Fibroblast of the conjunctiva (primary cell): ENCODE results near the gene CCDC85C.
"Not testable (repeated sequence)": the region's sequence is repeated elsewhere in the genome, so short reads cannot be mapped to it uniquely, and the experiment has no call there.

ENCODE experiments used
- DNase-seq: peaks from one replicate; pipeline ENCODE4 v3.0.0-alpha.2; 2010; ENCODE audit warnings: low read depth

The CCDC85C gene

DNA sequence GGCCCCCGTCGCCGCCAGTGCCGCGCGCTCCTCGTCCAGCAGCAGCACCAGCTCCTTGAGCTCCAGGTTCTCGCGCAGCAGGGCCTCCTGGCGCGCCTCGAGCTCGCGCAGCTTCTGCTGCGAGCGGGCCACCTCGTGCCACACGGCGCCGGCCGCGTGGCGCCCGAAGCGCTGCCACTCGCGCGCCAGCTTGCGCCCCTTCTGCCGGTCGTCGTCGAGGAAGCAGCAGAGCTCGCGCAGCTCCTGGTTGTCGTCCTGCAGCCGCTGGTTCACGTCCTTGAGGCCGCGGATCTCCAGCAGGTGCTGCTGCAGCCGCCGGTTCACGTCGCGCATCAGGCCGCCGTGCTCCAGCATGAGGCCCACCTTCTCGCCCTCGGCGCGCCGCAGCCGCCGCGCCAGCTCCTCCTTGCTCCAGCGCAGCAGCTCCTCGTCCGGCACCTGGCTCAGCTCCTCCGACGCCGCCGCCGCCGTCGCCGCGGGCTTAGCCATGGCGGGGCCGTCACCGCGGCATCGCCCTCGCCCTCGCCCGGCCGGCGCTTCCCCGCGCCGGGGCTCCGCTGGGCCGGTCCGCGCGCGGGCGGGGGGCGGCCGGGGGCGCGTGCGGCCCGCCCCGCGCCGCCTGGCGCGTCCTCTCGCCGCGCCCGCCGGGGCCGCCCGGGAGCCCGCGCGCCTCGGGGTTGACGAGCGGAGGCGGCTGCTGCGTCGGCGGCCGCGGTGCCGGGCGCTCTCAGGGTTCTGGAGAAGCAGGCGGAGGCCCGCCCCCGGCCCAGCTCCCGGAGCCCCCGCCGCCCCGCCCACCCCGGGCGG lies at the start of gene CCDC85C:
Gene CCDC85C (minus strand): TSS at position 737 of the 807 bp plus-strand sequence. CDS start 248 bp downstream, at position 489.
- DNase-seq, result no peak

DNA sequence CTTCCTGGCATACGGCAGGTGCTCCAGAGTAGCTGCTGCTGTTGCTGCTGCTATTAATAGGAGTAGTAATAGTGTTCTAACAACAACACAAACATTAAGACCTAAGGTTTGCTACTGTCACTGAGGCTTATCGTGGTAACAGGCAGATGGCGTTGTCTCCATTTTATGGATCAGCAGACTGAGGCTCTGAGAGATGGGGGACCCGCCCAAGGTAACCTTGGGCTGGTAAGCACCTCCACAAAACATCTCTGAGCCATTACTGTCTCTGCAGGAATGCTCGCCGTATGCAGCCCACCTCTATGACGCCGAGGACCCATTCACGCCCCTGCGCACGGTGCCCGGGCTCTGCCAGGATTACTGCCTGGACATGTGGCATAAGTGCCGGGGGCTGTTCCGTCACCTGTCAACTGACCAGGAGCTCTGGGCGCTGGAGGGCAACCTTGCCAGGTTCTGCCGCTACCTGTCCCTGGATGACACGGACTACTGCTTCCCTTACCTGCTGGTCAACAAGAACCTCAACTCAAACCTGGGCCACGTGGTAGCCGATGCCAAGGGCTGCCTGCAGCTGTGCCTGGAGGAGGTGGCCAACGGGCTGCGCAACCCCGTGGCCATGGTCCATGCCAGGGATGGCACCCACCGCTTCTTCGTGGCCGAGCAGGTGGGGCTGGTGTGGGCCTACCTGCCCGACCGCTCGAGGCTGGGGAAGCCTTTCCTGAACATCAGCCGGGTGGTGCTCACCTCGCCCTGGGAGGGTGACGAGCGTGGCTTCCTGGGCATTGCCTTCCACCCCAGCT lies 48.1 kb upstream of the CCDC85C start:
- no peak for DNase-seq

DNA sequence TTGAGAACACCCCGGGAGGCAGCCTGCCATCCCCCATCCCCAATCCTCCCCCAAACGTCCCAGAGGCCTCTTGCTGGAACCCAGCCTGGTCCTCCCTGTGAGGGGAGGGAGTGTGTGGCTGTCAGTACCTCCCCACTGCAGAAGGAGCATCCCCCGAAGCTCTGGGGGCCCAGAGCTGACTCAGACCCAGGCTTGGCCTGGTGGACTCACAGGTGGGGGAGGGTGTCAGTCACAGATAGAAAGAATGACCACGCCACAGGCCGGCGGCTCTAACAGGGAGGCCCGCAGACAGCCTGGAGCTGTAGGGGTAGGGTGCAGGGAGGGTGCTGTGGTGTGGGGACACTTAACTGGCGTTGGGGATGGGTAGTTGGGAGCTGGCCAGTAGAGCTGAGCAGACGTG lies 46.2 kb upstream of the CCDC85C start:
- no peak for DNase-seq

DNA sequence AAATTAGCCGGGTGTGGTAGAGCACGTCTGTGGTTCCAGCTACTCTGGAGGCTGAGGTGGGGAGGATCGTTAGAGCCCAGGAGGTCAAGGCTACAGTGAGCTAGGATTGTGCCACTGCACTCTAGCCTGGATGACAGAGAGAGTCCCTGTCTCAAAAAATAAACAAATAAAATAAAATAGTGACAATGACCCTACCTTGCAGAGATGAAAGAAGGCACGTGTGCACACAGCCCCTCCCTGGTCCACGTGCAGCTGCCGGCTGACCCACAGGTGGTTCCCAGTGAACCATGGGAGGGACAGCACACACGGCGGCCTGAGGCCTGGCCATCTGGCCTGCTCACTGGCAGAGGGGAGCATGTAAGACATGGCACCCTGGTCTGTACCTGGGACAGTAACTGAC lies 45.6 kb upstream of the CCDC85C start:
- DNase-seq, result no peak

DNA sequence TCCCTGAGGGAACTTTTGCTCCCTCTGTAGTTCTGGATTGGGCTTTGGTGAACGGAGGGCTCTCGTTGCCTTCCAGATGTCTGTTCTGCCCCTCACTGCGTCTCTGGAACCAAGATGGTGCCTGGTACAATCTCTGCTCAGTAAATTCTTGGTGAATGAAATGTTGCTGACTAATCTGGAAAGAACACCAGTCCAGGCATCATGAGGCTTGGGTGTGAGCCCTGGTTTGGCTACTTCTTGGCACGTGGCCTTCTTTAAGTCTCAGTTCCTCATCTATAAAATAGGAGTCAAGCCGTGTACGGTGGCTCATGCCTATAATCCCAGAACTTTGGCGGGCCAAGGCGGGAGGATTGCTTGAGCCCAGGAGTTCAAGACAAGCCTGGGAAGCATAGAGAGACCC lies 45.2 kb upstream of the CCDC85C start:
- peak; percentile 26 for DNase-seq

DNA sequence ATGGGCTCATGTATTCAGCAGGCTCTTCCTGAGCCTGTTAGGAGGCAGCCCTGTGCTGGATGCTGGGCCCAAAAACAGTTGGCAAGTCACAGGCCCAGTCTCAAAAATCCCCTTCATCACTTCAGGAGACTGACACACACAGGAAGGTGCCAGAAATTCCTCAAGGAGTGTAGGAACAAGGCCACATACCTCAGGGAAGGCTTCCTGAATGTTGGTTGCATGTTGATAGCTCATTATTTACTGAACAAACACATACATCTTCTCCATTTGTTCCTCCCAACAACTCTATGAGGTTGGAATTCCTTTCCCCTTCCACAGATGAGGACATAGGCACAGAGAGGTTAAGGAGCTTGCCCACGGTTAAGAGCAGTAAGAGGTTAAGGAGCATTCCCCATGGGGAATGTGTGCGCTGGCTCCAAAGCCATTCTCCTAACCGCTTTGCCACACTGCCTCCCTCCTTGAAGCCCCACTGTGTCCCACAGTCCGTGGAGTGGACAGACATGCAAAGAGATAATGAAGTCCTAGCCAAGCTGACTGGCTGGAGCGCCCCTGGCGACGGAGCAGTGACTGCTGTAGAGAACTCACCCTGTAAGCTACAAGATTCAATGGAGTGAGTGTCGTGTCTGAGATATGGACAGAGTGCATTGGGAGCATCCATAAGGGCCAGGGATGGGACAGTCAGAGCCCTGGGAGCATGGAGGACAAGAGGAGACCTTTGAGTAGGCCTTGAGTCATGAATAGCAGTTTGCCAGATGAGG lies 44.2 kb upstream of the CCDC85C start:
- DNase-seq, result no peak

DNA sequence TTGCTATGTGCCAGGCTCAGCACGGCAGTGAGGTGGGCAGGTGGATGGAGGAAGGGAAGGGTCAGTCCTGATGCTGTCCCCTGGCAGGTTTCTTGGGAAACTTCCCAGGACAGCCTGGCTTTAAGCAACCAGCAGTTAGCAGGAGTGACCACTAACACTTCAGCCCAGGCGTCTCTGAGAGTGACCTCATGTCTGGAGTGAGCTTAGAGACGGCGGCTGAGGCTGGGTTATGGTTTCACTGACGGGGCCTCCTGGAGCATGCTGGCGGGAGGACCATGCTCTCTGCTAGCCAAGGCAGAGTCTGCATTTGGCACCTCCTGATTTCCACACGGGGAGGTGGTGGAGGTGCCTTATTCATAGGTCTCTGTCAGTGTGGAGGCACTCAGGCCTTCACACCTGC lies 43.4 kb upstream of the CCDC85C start:
- DNase-seq, result no peak

DNA sequence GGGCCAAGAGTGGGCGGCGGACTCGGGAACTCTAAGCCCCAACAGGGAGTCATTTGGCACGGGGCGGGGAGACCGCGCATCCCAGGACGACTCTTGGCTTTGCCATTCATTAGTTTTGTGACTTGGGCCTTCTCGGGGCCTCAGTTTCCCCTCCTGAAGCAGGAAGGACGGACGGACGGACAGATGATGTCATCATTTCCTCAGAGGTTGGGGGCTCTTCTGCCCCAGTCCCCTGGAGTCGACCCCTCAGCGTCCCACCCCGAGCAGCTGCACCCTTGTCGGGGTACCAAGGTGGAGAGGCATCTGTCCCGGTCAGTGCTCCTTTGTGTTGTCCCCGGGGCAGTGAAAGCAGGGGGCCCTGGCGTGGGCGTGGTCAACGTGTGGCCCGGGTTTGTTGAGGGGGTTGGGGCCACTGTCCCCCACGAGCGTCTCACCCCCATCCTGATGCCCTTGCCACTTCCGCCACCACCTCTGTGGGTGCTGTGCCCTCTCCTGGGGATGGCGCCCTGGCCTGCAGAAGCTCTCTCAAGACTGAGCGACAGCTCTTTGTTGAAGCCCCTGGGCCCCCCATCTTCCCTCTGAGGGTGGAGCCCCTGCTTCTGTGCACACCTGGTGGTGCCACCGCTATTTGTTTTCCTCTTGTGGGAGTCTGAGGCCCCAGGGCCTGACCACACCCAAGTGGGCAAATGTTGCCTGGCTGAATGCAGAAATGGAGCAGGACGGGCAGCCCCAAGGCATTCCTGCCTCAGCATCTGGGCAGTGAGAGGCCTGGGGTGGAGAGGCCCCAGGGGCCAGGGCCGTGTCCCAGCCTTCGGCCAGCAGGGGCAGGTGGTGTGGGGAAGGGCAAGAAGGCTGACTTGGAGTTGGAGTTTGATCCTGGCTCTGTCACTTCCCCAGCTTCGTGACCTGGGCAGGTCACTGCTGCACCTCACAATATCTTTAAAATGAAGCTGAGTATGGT lies 41.8 kb upstream of the CCDC85C start:
- no peak for DNase-seq

DNA sequence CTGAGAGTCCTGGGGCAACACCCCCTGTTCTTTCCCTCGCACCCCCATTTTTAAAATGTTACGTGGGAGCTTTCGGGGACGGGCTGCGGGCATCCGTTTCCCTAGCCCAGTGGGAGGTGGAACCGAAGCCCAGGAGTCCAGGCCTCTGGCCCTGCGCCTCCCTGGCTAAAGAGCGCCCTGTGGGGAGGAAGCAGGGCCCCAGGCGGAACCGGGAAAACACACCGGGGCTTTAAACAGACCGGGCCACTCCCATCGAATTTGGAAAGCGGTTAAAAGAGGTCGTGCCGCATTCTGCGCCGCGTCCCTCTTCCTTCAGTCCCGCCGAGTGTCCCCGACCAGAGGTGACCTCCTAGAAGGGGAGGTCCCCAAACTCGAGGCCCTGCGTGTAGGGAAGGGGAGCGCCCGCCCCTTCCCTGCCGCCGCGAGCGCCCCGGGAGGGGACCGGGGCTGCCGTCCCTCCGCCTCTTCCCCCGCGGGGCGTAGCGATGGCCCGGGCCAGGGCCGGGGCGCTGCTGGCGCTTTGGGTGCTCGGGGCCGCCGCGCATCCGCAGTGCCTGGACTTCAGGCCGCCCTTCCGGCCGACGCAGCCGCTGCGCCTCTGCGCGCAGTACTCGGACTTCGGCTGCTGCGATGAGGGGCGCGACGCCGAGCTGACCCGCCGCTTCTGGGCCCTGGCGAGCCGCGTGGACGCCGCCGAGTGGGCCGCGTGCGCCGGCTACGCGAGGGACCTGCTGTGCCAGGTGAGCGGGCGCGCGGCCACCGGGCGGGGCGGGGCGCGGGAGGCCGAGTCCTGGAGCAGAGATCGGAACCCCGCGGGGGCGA lies 40.9 kb upstream of the CCDC85C start, which contains the start of gene HHIPL1:
Gene HHIPL1 (plus strand): TSS at position 407 of the 822 bp plus-strand sequence. CDS start 79 bp downstream, at position 486.
- DNase-seq, result no peak

DNA sequence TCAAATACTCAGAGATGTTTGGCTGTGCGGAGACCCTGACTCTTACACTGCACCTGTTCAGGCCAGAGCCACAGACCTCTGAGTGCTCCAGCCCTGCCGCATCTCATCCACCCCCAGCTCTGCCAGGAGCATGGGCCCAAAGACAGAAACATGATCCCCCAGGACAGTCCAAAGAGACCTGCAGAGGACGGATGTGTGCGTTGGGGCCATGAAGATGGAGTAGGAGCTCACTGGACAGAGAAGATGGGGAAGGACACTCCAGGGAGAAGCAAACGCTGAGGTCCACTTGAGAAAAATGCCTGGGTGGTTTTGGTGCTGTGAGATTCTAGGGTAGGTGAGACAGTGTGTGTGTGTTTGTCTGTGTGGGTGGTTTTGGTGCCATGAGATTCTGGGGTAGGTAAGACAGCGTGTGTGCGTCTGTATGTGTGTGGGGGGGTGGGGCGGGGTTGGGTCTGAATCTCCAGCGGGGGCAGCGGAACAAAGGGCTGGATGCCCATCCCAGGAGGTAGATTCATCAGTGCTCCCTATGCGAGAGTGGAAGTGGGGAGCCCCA lies 40.1 kb upstream of the CCDC85C start:
- no peak for DNase-seq

DNA sequence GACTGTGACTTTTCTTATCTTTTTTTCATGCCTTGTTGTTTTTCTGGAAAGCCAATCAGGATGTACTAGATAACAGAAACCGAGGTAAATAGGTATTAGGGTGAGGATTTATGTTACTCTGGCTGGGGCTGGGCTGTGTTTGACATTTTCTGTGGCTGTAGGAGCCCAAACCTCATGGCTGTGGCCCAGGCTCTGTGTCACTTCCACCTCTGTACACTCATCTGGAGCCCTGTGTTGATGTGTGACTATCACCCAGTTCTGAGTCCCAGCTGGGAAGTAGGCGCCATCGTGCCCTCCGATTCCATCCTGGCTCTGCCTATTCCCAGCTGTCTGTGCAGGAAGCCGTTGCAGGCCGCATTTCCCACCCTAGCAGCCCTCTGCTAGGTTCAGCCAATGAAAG lies 39.3 kb upstream of the CCDC85C start:
- DNase-seq, result no peak

DNA sequence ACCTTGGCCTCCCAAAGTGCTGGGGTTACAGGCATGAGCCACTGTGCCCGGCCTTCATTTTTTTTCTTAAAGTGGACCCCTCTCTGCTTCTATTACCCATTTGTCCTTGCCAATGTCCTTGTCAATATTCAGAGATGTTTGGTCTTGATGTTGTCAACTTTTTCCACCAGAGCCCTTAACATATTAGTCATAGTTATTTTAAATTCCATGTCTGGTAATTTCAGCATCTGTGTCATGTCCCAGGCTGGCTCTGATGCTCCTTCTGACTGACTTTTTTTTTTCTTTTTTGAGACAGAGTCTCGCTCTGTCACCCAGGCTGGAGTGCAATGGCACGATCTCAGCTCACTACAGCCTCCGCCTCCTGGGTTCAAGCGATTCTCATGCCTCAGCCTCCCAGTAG lies 38.8 kb upstream of the CCDC85C start:
- DNase-seq, result not testable (repeated sequence)

DNA sequence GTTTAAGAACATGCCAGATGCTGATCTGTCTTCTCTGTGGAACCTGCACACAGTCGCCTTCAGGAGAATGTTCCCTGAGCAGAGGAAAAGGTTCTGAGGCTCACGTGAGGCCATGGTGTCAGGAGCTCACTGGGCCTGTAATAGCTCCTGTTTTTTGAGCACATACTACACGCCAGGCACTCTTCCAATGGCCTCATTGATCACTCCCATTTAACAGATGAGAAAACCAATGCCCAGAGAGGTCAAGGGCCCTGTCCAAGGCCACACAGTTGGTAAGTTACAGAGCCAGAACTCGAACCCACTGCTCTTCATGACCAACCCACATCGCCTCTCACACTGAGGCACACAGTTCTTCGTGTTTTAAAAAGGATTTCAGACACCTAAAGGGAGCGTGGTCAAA lies 33.6 kb upstream of the CCDC85C start:
- DNase-seq, result no peak

DNA sequence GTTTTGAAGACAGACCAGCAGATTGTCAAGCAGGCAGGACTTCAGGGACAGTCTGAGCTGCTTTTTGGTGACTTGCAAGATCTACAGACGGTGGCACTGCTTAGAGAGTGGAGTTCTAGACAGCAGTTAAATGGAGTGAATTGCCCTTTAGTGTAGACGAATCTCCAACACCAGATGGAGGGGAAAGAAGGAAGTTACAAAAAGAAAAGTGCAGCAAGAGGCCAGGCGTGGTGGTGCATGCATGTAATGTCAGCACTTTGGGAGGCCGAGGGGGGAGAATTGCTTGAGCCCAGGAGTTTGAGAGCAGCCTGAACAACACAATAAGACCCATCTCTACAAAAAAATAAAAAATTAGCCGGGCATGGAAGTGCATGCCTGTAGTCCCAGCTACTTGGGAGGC lies 32.5 kb upstream of the CCDC85C start:
- DNase-seq, result no peak

DNA sequence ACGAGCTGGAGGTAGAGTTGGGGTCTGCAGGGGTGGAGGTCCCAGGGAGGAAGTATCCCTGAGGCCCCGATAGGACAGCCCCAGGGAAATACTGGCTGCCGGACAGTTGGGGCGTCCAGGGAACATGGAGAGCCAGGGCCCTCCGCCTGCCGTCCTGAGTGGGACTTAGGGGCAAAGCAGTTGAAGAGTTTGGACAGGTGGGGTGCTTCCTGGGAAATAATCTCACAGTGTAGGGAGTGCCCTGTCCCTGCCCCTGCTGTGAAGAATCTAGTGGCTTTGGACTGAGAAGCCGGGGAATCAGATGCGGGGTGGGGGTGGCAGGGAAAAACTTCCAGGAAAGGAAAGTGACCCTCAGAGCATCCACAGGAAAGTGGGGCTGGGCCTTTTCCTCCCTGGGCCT lies 31.1 kb upstream of the CCDC85C start:
- DNase-seq, result no peak

DNA sequence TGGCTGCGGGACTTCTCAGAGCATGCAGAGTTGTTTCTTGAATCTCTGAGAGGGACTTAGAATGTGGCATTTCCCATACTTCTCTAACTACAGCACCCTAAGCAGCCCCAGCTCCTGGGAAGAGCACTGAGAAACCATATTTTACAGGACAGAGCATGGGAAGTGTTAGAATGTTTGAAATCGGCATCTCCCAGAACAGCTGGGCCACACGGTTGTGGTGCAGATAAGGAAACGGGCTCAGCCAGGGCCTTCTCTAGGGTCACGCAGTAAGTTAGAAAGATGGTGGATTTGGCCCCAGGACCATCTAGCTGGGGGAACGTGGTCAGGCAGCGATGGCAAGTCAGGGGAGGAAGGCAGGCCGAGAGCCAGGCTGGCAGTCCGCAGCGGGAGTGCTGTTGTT lies 30.4 kb upstream of the CCDC85C start:
- no peak for DNase-seq

DNA sequence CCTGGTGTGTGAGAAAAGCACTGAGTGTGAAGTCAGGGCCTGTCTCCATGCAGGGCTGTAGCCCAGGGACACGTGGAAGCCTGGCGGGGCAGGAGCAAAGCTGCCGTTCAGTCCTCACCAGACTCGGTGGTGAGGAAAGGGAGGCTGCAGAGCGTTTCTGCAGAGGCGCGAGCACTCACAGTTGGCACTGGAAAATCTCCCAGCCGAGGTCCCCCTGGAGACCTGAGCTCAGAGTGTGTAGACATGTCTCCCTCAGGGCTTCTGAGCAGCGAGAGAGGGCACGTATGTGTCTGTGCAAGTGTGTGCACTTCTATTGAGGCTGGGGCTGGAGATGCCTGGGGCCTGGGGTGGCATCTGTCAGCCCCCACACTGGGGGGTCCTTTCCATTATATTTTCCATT lies 29.9 kb upstream of the CCDC85C start:
- no peak for DNase-seq

DNA sequence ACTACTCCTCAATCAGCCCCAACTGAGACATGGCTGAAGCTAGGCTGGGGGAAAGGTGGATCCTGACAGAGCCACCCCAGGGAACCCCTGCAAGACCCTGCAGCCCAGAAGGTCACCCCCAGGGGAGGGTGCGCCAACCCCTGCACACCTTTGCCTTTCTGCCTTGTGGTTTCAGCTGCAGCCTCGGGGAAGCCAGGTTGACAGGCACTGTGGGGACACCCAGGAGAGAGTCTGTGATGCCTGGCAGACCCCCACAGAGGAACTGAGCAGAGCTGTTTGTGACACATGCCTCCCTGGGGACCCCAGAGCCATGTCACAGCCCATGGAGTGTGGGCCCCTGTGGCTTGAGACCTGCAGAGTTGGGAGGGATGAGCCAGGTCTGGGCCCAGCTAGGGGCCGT lies 29.1 kb upstream of the CCDC85C start:
- no peak for DNase-seq

DNA sequence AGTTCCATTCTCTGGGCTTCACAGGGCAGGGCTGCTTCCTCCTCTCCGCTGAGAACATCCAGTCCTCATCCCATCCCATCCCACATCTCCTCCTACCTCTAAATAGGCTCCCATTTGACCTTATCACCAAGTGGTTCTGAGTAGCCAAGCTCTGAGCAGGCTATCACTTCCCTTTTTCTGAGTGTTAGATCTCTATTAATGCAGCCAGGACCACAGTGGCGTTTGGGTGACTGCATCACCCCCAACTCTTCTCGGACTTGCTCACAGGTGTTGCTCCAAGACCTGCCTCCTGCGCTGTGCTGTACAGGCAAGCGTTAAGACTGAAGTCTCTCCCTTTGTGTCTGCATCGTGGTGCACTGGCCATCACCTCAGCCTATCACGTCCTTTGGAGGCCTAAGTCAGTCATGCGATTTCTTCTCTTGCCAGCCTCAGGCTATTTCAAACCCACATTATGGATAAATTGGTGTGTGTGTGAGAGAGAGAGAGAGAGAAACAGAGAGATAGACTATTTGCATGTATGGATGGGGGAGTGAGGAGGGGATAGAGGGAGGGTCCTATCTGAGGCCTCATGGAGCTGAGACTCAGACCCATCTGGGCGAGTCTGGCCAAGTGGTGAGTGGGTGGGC lies 28.5 kb upstream of the CCDC85C start:
- no peak for DNase-seq

DNA sequence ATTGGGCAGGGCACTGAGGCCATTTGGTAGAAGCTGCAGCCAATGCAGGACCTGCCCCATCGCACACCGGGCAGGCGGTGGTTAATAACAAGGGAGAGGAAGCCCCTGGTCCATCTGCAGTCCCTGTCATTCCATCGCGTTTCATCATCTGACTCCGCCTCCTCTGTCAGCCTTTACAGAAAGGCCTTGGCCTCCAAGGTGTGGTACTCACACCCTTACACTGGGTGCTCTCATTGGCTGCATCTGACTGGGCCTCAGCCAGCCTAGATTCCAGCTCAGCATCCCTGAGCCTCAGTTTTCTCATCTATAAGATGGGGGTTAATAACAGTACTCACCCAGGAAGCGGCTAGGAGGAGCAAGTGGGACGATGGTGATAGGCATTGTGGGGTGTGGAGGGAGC lies 26.2 kb upstream of the CCDC85C start:
- no peak for DNase-seq
